ENCODE data around the gene FIBCD1.

- no peak for TF ChIP-seq CTCF (IDR thresholded peaks at IDR 0.05)
- no peak for TF ChIP-seq POLR2A (IDR thresholded peaks at IDR 0.05)
Observed at GRCh38 chr9:130936285-130937117, 2.5 kb downstream of the FIBCD1 start.
